ENCODE measurements around the gene PHETA2.
"Not testable (repeated sequence)": the region's sequence is repeated elsewhere in the genome, so short reads cannot be mapped to it uniquely, and the experiment has no call there.

The PHETA2 gene

DNA sequence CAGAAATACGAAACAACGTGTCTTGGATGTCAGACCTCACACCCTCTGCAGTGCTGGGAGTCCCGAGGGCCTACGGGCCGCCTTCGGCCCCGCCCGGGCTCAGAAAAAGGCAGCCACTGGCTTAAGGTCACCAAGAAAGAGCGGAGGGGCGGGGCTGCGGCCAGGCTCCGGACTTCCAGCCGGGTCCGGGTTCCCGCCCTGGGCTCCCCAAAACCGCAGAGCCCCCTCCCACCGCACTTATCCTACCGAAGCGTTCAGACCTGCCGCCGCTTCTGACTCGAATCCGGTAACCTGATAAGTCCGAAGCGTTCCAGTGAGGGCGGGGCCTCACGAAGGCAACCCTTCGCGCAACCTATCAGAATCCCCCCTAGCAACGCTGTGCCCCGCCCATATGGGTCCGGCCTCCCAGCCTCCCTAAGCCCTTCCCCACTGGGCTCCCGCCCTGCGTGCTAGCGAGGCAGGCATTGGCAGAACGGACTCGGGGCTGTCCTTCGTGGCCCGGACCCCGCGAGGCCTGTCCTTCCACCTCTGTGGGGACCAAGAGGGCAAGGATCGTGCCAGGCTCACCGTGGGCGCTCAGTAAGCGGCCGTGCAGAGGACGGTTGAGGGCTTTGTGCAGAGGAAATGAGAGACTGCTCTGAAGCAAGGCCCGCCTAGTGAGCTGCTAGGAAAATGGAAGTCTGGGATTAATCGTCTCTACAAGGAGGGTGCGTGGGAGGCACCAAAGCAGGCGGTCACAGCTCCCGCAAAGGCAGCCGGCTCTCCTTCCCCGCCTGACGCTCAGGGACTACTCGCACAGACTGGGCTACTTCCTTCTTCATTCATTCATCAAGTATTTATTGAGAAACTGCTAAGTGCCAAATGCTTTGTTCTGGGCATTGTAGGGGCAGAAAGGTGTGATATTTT, 3.3 kb upstream of the PHETA2 start, which contains the start of gene NAGA:
Gene NAGA, minus strand, starts transcription at position 296 of the 906 bp plus-strand sequence. CDS start 515 bp downstream, outside the sequence.
- peak; percentile 86 for DNase-seq

DNA sequence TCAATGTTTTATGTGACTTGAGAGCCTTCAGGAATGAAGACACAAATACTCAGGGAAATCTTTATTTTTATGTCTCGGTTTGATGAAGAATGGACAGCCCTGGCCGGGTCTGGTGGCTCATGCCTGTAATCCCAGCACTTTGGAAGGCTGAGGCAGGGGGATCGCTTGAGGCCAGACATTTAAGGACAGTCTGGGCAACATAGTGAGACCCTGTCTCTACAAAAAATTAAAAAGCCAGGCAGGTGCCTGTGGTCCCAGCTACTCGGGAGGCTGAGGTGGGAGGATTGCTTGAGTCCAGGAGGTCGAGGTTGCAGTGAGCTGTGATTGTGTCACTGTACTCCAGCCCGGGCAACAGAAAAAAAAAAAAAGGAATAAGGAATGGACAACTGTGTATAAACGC, 2.5 kb upstream of the PHETA2 start:
- not testable (repeated sequence) for DNase-seq

DNA sequence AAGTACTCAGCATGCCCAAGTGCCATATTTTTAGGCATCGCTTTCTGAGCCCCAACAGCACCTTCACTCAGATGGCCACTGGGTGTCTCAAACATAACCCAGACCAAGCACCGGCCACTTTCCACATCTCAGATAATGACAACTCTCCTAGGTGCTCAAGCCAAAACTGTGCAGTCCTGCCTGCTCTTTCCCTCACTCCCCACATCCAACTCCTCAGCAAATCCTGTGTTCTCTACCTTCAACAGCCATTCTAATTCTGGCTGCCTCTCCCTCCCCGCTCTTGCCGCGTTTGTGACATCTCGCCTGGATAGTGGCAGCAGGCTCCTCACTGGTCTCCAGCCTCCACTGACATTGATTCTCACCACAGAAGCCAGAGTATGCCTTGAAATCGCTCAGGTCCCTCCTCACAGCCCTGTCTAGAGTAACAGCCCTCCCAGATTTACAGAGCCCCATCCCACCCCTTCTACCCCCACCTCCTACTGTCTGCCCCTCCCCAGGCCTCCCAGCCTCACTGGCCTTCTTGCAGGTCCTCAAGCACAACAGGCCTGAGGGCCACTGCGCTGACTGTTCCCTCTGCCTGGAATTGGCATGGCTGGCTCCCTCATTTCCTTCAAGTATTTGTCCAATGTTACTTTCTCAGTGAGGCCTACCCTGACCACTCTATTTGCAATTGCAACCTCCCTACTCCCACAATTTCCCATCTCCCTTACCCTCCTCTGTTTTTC, 1.3 kb upstream of the PHETA2 start:
- no peak for DNase-seq

DNA sequence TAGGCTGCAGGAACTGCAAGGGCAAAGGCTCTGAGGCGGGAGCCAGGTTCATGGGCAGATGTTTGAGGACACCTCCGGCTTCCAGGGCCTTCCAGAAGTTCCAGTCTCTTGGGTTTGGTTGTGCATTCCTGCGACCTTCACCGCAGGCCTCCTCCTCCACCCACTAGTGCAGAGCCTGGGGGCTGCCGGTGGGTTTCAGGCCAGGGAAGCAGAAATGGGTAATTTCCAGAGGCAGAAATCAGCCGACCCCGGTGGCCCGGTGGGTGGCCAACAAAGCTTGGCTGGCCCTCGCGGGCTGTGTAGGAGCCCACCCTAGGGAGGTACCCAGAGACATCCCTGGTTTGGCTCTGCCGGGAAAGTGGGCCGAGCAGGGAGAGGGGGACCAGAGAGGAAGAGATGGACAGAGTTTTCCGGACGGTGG, 417 bp upstream of the PHETA2 start:
- no peak for DNase-seq

DNA sequence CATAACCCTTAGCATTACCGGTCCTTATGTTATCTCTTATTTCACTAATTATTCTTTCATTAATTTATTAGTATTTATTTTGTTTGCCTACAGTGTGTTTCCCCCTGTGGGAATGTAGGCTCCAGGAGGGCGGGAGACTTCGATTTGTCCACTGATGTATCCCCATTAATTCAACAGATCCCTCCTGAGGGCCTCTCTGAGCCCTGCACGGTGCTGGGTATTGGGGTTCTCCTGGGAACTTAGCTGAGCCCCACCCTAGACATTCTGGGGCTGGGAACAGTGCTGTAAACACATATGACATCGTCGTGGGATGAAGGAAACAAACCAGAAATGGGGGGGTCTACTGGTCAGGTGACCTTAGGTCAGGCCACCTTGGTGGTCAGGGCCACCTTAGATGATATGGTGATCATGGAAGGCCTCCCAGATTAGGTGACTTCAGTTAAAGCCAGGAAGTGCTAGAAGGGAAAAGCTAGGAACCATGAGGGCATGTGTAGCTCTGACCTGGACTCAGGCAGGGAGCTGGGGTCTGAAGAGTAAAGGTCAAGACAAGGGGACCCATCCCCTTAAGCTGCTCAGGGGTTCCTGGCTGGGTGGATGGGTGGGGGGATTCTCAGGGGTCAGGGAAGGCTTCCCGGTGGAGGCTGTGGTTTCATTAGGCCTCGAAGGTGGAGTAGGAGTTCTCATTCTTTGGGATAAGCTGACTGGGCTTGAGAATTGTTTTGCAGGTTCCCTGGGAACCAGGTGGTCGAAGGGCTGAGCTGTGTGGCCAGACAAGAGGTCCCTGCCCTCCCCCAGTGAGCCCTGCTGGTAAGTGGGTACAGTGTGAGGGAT, 1.0 kb downstream of the PHETA2 start:
- DNase-seq = no peak

DNA sequence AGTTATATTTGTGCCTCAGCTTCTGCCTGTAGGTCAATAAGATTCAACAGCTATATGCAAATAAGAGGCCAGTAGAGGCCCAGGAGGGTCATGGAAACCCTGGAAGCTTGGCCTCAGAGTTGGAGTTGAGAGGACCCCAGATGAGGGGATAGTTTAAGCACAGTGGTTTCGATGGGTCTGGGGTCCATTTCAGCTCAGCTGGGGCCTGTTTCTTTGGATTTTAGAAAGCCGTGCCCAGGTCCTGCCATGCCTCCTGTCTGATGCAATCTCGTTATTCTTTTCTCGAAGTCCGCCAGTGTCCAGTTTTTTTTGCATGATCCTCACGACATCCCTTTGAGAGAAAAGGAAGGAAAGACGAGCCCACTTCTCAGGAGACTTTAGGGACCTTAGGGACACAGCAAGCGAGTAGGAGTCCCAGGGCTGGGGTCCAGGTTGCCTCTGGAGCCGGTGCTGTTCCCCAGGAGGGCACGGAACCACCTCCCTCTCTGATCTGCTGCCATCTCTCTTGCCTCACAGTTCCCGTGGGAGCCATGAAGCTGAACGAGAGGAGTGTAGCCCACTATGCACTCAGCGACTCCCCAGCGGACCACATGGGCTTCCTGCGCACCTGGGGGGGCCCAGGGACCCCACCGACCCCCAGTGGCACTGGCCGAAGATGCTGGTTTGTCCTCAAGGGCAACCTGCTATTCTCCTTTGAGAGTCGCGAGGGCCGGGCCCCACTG, 2.9 kb downstream of the PHETA2 start:
- no peak for DNase-seq

DNA sequence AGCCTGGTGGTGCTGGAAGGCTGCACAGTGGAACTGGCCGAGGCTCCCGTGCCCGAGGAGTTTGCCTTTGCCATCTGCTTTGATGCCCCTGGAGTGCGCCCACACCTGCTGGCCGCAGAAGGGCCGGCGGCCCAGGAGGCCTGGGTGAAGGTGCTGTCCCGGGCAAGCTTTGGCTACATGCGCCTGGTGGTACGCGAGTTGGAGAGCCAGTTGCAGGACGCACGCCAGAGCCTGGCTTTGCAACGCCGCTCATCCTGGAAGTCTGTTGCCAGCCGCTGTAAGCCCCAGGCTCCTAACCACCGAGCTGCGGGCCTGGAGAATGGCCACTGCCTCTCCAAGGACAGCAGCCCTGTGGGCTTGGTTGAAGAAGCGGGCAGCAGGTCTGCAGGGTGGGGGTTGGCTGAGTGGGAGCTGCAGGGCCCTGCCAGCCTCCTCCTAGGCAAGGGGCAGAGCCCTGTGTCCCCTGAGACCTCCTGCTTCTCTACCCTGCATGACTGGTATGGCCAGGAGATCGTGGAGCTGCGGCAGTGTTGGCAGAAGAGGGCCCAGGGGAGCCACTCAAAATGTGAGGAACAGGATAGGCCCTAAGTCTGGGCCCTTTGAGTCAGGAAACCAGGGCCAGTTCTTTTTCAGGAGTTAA, 3.6 kb downstream of the PHETA2 start:
- DNase-seq = no peak

DNA sequence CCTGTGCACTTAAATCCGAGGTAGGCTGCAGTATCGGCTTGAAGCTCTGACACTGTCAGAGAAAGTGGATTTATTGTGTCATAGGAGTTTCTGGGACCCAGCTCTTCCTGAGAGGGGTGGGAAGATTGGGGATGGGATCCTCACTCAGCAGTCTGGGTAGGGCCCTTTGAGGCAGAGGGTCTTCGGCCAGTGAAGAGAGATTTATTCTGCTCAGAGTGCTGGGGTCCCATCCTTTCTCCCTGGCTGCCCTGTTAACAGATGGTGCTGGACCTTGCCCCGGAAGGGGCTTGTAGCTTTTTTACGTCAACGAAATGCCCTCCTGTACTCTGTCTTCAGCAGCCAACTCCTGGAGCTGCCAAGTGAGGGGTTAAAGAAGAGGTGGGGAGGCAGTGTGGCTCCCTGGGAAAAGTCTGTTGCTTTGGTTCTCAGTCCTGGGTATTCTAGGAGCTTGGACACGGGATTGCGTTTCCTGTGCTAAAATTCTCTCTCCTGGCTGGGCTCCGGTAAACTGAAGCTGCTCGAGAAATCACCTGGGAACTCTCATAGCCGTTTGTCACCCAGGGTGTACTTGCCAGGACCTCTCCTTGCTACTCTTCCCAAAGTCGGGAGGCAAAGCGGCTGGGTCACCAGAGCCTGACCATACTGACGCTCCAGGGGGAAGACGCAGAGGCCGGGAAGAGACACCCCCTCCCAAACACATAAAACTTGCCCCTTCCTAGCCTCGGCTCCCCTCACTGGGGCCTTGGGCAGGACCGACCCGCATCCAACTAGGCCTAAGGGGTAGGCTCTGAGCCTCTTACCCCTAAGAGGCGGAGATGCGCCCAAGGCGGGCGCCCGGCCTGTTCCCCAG, 4.6 kb downstream of the PHETA2 start:
- no peak for DNase-seq

DNA sequence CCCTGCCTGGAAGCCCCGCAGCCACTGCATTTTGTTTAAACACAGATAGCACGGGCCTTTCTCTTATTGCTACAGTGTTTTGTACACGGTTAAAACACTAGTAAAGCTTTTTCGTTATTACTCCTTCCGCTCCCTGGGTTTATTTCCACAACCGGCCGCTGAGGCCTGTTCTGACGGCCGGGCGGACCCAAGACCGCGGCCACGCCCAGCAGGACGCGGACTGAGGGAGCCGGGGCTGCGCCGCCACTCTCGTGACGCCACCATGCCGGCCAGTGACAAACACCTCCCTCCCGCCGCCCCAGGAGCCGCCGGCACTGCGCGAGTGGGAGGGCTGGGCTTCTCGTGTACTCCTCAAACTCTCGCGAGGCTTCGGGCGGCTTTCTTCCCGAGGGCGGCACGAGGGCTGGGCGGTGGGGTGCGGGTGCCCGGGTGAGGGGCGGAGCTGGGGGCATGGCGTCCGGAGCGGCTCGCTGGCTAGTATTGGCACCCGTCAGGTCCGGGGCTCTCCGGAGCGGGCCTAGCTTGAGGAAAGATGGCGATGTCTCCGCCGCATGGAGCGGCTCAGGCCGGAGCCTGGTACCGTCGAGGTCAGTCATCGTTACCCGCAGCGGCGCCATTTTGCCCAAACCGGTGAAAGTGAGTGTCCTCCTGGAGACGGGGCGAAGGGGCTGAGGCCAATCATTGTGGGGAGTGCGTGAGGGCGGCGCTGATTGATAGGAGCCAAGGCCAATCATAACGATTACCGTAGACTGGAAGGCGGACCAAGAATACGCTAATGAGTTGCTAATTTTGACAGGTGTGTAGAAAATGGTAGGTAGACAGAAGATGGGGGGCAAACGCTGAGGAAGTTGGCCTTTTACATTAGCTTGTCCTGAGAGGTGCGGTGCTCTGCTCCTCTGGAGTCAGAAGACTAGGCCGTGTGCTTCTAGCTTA, 5.5 kb downstream of the PHETA2 start, which contains the start of gene SMDT1:
Gene SMDT1, plus strand, starts transcription at position 382 of the 933 bp plus-strand sequence. Its CDS starts 69 bp downstream, at position 451.
- DNase-seq = peak; percentile 95

DNA sequence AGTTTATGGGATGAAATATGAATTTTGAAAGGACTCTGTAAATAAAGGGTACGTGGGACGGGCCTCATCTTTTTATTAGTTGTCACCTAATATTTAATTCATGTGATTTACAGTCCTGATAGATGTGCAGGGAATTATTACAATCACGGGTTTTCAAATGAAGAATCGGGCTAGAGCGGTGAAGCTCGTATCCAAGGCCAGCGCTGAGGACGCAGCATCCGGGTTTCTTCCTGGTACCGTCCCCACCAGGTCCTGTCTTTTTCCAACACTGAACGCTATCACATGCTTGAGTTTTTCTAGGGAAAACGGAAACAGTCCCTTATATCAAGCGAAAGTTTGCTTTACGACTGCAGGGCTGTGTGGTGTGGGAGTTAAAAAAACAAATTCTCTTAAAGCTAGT, 6.2 kb downstream of the PHETA2 start:
- DNase-seq = no peak

DNA sequence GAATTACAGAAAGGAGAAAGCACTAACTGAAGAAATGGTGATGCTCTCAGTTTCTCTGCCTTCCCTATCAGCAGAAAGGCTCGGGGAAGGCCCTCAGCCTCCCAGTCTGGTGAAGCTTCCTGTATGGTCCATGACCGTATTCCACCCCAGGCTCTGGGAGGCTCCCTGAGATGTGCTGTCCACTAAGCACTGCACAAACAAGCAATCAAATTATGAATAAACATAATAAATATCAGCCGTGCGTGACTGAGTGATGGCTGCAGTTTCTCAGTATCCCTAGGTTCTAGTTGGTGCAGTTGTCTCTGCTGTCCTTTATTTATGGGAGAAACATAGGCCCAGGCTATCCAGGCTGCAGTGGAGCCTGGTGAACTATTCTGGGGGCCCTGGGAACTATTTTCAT, 9.1 kb downstream of the PHETA2 start:
- DNase-seq = no peak

DNA sequence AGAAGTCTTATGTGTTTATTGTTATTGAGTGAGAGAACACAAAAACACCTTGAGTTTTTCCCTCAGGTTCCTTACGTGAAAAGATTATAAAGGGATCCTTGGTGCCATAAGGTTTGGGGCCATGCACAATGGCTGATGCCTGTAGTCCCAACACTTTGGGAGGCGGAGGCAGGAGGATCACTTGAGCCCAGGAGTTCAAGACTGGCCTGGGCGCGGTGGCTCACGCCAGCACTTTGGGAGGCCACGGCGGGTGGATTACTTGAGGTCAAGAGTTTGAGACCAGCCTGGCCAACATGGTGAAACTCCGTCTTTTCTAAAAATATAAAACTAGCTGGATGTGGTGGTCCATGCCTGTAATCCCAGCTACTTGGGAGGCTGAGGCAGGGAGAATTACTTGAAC, 10.8 kb downstream of the PHETA2 start:
- DNase-seq = no peak

DNA sequence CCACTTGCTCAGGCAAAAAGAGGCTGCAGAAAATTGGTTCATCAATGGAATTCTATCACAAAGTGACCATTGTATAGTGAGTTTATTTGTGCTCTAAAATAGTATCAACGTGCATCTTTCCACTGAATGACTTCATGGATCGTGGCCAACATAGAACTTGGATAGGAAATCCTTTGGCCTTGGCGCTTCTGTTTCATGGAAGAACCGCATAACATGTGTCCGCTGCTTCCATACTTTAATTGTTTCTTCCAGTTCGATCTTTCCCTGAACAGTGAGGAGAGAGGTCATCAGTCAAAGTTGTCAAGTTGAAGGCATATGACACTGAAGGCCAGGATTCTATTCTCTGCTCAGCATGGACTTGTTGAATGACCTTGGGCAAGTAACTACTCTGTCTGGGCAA, 12.0 kb downstream of the PHETA2 start:
- no peak for DNase-seq

DNA sequence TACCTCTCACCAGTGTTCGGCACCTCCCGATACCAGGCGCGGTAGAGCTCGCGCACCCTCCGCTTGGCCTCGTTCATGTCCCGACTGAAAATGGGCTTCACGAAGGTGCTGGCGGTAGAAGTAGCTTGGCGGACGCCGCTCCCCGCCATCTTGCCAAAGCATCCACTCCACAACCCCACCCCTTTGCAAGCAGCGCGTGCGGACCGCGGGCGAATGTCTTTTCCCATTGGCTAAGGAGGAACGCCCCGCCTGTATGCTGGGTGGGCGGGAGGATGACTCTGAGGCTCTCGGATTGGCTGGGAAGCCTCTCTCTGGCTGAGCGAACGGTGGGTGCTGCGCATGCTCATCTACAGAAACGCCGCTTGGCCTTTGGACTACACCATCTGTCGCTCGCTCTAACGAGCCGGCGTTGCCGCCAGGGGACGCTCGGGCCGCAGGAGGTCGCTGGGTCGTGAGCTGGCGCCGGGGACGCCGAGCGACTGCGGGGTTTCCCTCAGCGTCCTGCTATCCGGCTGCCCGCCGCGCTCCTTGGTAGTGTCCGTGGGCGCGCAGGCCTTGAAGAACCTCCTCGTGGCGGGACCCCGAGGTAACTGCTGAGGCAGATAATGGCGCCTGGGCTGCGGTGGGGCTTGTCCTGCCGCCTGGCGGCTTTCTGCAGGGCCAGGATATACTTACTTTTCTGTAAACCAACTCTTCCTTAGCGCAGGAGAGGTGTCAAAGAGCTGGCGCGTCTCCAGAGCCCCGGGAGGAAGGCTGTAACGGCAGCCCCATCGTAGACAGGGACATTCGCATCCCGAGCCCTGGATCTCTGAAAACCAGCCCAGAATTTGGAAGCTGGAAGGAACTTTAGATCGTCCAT, 16.8 kb downstream of the PHETA2 start, which contains the start of gene NDUFA6:
Gene NDUFA6, minus strand, starts transcription at position 177 of the 859 bp plus-strand sequence. Its CDS starts 28 bp downstream, at position 149.
- peak; percentile 97 for DNase-seq

DNA sequence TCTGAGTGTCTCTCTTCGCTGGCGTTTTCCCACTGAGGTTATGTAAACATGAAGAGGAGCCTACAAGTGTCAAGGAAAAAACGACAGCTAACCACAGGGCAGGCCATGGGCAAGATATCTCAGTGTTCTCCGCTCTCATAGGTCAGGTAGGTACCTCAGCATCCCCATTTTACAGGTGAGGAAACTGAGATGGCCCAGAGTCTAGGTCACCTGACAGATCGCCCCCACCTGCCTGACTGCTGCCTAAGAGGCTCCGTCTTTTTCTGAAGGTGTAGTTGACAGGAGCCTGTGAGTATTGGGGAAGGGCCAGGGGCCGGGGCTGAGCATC, 17.4 kb downstream of the PHETA2 start:
- no peak for DNase-seq

DNA sequence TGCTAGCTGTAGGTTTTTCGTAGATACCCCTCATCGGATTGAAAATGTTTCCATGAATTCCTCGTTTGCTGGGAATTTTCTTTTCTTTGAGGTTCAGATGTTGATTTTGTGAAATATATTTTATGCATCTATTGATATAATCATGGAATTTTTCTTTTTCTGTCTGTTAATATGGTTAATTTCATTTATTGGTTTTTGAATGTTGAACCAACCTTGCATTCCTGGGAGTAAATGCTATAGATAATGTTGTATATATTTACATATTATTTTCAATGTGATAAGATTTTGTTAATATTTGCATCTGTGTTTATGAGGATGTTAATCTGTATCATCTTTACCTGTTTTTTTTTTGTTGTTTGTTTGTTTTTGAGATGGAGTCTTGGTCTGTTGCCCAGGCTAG, 27.2 kb downstream of the PHETA2 start:
- DNase-seq = no peak

DNA sequence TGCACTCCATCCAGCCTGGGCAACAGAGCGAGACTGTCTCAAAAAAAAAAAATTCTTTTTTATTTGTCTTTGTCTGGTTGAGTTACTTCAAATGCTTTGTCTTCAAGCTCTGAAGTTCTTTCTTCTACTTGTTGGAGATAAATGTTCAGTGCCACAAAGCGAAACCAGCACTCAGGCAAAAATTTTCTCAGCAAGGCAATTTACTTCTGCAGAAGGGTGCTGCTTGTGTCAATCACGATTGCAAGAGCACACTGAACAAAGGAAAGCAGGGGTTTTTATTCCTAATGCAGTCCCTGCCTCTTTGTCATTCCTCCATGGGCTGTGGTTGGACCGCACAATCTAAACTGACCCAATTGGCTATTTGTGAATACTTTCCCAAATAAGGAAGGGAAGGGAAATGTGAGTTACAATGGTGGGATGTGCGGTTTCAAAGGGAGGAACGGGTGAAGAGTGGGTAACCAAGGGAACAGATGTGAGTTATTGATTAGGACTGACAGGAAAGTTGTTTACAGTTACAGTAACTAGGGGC, 30.3 kb downstream of the PHETA2 start:
- DNase-seq = not testable (repeated sequence)

DNA sequence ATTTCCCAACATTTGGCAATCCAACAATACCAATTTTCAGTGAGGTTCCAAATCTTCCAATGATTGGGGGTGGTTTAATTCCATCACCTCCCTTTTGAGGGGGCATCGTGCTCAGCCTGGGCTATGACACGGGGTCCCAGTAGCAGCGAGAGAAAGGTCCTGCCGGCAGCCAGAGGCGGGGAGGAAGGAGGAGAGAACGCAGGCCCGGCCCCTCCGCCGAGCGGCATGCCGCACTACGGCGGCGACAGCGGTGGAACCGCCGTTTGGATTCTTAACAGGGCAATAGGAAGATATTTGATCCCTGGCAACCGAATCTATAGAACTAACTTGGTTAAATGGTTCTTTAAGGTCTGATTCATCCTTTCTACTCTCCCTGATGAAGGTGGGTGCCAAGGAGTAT, 34.8 kb downstream of the PHETA2 start:
- no peak for DNase-seq

Measured in activated effector memory CD4-positive, alpha-beta T cell treated with Interleukin-2 at 50 U/mL for 16 hours (primary cell).